MM.1S (cell line): ENCODE results near the gene SIAE.

Experiments
- CTCF ChIP-seq: fragments of 300-600 bp; sonication (generic); IDR thresholded peaks from 2 replicates; pipeline ENCODE4 v1.5.1; 2016; ENCODE audit warnings: antibody characterized with exemption, low read length, mixed read lengths
- EZH2 ChIP-seq: fragments of 300-600 bp; sonication (generic); optimal IDR thresholded peaks from 2 replicates; pipeline ENCODE3; 2017; ENCODE audit warnings: low read depth, mild to moderate bottlenecking, antibody characterized with exemption, low read length, mixed read lengths
- EZH2phosphoT487 ChIP-seq: fragments of 300-600 bp; sonication (generic); IDR thresholded peaks from 2 replicates; pipeline ENCODE4 v1.6.1; 2018; ENCODE audit warnings: antibody characterized with exemption, low read length

- no peak for TF ChIP-seq EZH2
- TF ChIP-seq CTCF: no peak
- TF ChIP-seq EZH2phosphoT487: no peak
Observed at GRCh38 chr11:124662106-124662505, 11.4 kb downstream of the SIAE start.
